Measurements from ENCODE around the gene FSD1. TPM values are rescaled to one million over a fixed set of nuclear protein-coding genes. Genes with fewer than 3 reads are reported as not detected.
A peak's percentile ranks its signal among the peaks of the same experiment; 100 is the strongest.

FSD1 gene
- total RNA-seq, 1 donor, result 1.1 TPM

DNA sequence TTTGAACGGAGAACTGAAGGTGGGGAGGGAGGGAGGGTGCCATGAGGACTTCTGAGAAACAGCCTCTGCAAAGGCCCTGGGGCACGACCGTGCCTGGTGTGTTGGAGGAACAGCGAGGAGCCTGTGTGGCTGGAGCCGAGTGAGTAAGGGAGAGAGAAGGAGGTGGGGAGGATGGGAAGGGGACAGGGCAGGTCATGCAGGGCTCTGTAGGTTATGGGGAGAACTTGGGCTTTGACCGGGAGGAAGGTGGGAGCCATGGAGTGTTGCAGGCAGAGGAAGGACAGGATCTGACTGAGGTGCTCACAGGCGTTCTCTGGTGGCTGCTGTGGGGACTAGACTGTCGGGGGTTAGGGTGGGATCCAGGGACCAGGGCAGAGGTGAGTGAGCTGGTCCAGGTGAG is 45.7 kb downstream of the FSD1 start:
- H3K36me3 ChIP-seq (ENCODE audit: insufficient read depth, low read length), result peaks cover 2% of the 10 kb centered on the region
- no peak overlapping the region for H3K4me3 ChIP-seq (ENCODE audit: insufficient read depth, low read length)
- no peaks in the 10 kb centered on the region for H3K27me3 ChIP-seq (ENCODE audit: insufficient read depth, low read length)
- H3K27ac ChIP-seq (ENCODE audit: low read depth, low read length), result no peak overlapping the region
- no peaks in the 10 kb centered on the region for H4K20me1 ChIP-seq (ENCODE audit: insufficient read depth, low read length)
- no peaks in the 10 kb centered on the region for H3K79me2 ChIP-seq (ENCODE audit: insufficient read depth, low read length)
- H3K4me1 ChIP-seq (ENCODE audit: insufficient read depth, low read length), result no peaks in the 10 kb centered on the region
- no peak overlapping the region for H3K4me2 ChIP-seq (ENCODE audit: insufficient read depth, low read length)
- TF ChIP-seq, protein P1, sequence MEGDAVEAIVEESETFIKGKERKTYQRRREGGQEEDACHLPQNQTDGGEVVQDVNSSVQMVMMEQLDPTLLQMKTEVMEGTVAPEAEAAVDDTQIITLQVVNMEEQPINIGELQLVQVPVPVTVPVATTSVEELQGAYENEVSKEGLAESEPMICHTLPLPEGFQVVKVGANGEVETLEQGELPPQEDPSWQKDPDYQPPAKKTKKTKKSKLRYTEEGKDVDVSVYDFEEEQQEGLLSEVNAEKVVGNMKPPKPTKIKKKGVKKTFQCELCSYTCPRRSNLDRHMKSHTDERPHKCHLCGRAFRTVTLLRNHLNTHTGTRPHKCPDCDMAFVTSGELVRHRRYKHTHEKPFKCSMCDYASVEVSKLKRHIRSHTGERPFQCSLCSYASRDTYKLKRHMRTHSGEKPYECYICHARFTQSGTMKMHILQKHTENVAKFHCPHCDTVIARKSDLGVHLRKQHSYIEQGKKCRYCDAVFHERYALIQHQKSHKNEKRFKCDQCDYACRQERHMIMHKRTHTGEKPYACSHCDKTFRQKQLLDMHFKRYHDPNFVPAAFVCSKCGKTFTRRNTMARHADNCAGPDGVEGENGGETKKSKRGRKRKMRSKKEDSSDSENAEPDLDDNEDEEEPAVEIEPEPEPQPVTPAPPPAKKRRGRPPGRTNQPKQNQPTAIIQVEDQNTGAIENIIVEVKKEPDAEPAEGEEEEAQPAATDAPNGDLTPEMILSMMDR (IDR thresholded peaks at IDR 0.05; ENCODE audit: extremely low read depth, low read depth, low read length), result no peak
- no peaks in the 10 kb centered on the region for H3K9me3 ChIP-seq (ENCODE audit: low read depth, low read length)
- no peak overlapping the region for H2AFZ ChIP-seq (ENCODE audit: low read length)
- peak; percentile 9 for DNase-seq (ENCODE audit: insufficient read length, low spot score, missing footprints)

DNA sequence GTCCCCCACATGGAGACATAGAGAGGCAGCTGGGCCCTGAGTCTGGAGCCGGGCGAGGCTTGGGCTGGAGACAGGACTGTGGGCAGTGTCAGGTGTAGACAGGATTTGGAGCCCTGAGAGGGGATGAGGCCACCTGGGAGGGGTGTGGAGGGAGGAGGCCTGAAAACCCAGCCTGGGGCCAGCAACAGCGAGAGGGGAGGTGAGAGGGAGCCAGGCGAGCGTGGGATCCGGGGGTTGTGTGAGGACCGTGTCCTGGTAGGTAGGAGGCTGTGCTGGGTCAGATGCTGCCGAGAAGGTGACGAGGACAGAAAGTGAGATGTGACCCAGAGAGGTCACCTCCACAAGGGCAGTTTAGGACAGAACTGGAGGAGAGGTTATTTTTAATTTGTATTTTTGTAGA is 46.3 kb downstream of the FSD1 start:
- no peaks in the 10 kb centered on the region for H4K20me1 ChIP-seq (ENCODE audit: insufficient read depth, low read length)
- H3K27ac ChIP-seq (ENCODE audit: low read depth, low read length), result no peak overlapping the region
- H3K4me2 ChIP-seq (ENCODE audit: insufficient read depth, low read length), result no peak overlapping the region
- H3K36me3 ChIP-seq (ENCODE audit: insufficient read depth, low read length), result peaks cover 2% of the 10 kb centered on the region
- no peak overlapping the region for H3K4me3 ChIP-seq (ENCODE audit: insufficient read depth, low read length)
- no peak overlapping the region for H2AFZ ChIP-seq (ENCODE audit: low read length)
- no peaks in the 10 kb centered on the region for H3K27me3 ChIP-seq (ENCODE audit: insufficient read depth, low read length)
- DNase-seq (ENCODE audit: insufficient read length, low spot score, missing footprints), result peak; percentile 54
- no peaks in the 10 kb centered on the region for H3K79me2 ChIP-seq (ENCODE audit: insufficient read depth, low read length)
- no peaks in the 10 kb centered on the region for H3K9me3 ChIP-seq (ENCODE audit: low read depth, low read length)
- no peaks in the 10 kb centered on the region for H3K4me1 ChIP-seq (ENCODE audit: insufficient read depth, low read length)
- TF ChIP-seq, protein P1 (IDR thresholded peaks at IDR 0.05; ENCODE audit: extremely low read depth, low read depth, low read length), result no peak

DNA sequence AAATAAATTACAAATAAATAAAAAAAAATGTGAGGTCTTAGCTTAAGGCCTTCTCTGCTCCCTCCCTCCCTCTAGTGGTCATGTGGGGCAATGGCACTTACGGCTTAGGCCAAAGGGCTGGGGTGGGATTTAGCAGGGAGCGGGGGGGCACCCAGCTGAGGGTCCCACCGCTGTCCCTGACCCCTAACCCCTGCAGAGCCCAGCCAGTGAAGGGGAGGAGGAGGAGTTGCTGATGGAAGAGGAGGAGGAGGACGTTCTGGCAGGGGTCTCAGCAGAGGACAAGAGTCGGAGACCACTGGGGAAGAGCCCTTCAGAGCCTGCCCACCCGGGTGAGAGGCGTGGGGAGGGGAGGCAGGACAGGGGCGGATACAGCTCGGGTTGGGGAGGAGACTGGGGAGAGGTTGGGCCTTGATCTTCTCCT is 48.3 kb downstream of the FSD1 start:
- Histone ChIP-seq H2AFZ (ENCODE audit: low read length) (no peak overlapping the region), H3K4me1 (ENCODE audit: insufficient read depth, low read length) (no peaks in the 10 kb centered on the region), H3K4me3 (ENCODE audit: insufficient read depth, low read length) (no peak overlapping the region), H3K9me3 (ENCODE audit: low read depth, low read length) (no peaks in the 10 kb centered on the region), H3K79me2 (ENCODE audit: insufficient read depth, low read length) (no peaks in the 10 kb centered on the region), H3K36me3 (ENCODE audit: insufficient read depth, low read length) (no peaks in the 10 kb centered on the region), H3K4me2 (ENCODE audit: insufficient read depth, low read length) (no peak overlapping the region), H3K27me3 (ENCODE audit: insufficient read depth, low read length) (no peaks in the 10 kb centered on the region), H3K27ac (ENCODE audit: low read depth, low read length) (no peak overlapping the region), H4K20me1 (ENCODE audit: insufficient read depth, low read length) (no peaks in the 10 kb centered on the region)
- DNase-seq (ENCODE audit: insufficient read length, low spot score, missing footprints), result peak; percentile 95
- TF ChIP-seq, protein P1 (IDR thresholded peaks at IDR 0.05; ENCODE audit: extremely low read depth, low read depth, low read length), result peak; percentile 59

DNA sequence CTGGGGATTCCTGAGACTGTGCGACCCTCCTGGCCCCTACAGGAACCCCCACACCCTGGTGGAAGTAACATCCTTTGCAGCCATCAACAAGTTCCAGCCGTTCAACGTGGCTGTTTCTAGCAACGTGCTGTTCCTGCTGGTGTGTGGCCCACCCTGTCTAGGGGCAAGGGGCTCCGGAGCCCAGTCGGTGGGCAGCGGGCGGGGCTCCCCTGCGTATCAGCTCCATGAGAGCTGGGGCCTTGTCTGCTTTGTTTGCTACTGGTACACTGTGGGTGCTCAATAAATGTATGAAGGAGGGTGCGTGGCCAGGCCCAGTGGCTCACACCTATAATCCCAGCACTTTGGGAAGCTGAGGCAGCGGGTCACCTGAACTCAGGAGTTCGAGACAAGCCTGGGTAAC is 49.9 kb downstream of the FSD1 start:
- no peak overlapping the region for H3K4me2 ChIP-seq (ENCODE audit: insufficient read depth, low read length)
- peaks cover 8% of the 10 kb centered on the region for H3K36me3 ChIP-seq (ENCODE audit: insufficient read depth, low read length)
- no peak overlapping the region for H3K27ac ChIP-seq (ENCODE audit: low read depth, low read length)
- H4K20me1 ChIP-seq (ENCODE audit: insufficient read depth, low read length), result no peaks in the 10 kb centered on the region
- H3K4me3 ChIP-seq (ENCODE audit: insufficient read depth, low read length), result no peak overlapping the region
- DNase-seq (ENCODE audit: insufficient read length, low spot score, missing footprints), result no peak
- TF ChIP-seq, protein P1 (IDR thresholded peaks at IDR 0.05; ENCODE audit: extremely low read depth, low read depth, low read length), result no peak
- no peaks in the 10 kb centered on the region for H3K9me3 ChIP-seq (ENCODE audit: low read depth, low read length)
- no peak overlapping the region for H2AFZ ChIP-seq (ENCODE audit: low read length)
- H3K27me3 ChIP-seq (ENCODE audit: insufficient read depth, low read length), result no peaks in the 10 kb centered on the region
- no peaks in the 10 kb centered on the region for H3K79me2 ChIP-seq (ENCODE audit: insufficient read depth, low read length)
- H3K4me1 ChIP-seq (ENCODE audit: insufficient read depth, low read length), result no peaks in the 10 kb centered on the region
